Right lobe of liver (tissue), 4 donors: ENCODE measurements around the gene KDM2B.

Experiments
- POLR2A ChIP-seq: fragments of 450-650 bp; IDR thresholded peaks from one replicate; pipeline ENCODE4 v1.6.1; 2017; ENCODE audit warnings: antibody characterized with exemption, mild to moderate bottlenecking
- TF ChIP-seq, protein P1 (sequence below), 4 donors: fragments of 200-600 bp in 3 of 4; fragments of 450-650 bp in 1 of 4; IDR thresholded peaks; one replicate each; pipeline versions ENCODE4 v1.5.1 to v1.8.0; 2016 to 2022; ENCODE audit warnings: antibody characterized with exemption in 4 of 4, mild to moderate bottlenecking in 2 of 4
- donor health status: DM: no; HTN: no; CAD: no.
- donor health status: DM: no; HTN: no; CAD: no.
- donor health status: DM: no; HTN: yes; CAD: no.

DNA sequence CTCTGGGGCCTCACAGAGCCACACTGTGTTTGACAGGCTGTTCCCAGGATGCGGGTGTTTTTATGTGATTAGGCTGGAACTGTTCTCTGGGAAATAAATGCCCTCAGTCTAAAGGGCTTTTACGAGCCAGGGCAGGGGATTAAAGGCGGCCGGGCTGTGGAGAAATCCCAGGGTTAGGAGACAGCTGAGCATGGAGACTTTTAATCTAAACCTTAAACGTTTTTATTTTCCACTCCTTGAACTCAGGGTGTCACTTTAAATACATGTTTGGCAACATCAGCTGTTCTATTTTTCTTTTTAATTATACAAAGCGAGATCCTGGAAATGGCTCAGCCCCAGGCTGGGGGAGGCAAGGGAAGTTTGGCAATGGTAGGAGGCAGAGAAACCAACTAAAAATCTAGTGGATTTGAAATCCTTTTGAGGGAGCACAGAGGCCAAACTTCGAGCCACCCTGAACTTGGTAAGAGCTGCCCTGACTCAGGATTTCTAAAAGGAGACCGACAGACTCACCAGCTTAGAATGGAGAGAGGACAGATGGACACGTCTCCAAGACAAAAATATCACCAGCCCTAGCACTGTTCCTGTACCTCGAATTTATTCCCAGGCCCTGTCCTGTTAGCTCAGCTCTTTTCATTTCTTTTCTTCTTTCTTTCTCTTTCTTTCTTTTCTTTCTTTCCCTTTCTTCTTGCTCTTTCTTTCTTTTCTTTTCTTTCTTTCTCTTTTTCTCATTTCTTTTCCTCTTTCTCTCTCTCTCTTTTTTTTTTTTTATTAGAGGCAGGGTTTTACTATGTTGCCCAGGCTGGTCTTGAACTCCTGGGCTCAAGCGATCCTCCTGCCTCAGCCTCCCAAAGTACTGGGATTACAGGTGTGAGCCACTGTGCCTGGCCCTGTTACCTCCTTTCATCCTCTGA is 29.7 kb upstream of the KDM2B start:
- TF ChIP-seq, protein P1, sequence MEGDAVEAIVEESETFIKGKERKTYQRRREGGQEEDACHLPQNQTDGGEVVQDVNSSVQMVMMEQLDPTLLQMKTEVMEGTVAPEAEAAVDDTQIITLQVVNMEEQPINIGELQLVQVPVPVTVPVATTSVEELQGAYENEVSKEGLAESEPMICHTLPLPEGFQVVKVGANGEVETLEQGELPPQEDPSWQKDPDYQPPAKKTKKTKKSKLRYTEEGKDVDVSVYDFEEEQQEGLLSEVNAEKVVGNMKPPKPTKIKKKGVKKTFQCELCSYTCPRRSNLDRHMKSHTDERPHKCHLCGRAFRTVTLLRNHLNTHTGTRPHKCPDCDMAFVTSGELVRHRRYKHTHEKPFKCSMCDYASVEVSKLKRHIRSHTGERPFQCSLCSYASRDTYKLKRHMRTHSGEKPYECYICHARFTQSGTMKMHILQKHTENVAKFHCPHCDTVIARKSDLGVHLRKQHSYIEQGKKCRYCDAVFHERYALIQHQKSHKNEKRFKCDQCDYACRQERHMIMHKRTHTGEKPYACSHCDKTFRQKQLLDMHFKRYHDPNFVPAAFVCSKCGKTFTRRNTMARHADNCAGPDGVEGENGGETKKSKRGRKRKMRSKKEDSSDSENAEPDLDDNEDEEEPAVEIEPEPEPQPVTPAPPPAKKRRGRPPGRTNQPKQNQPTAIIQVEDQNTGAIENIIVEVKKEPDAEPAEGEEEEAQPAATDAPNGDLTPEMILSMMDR (IDR thresholded peaks at IDR 0.05) = no peak
- TF ChIP-seq POLR2A = no peak
